Thymus (tissue), 11 donors: ENCODE measurements around the gene PPM1F. TPM values are rescaled to one million over a fixed set of nuclear protein-coding genes. Genes with fewer than 3 reads are reported as not detected.

Experiments used
- DNase-seq, 9 donors: peaks; one replicate each; pipeline ENCODE4 v3.0.0-alpha.2; 2013; ENCODE audit warnings: low spot score in 9 of 9, low read depth in 6 of 9, missing footprints in 1 of 9
- H3K27ac ChIP-seq, 2 donors: one replicate each; pipeline ENCODE4 v1.5.1; 2013; ENCODE audit warnings: control low read depth in 1 of 2, low read depth in 1 of 2, low read length in 1 of 2, mild to moderate bottlenecking in 1 of 2, moderate library complexity in 1 of 2
- H3K27me3 ChIP-seq, 2 donors: one replicate each; pipeline ENCODE4 v1.5.1; 2013; ENCODE audit warnings: low read length in 1 of 2; ENCODE audit not compliant: control insufficient read depth in 2 of 2, insufficient read depth in 1 of 2
- H3K36me3 ChIP-seq, 2 donors: one replicate each; pipeline ENCODE4 v1.5.1; 2013; ENCODE audit warnings: low read length in 1 of 2, mild to moderate bottlenecking in 1 of 2, moderate library complexity in 1 of 2; ENCODE audit not compliant: control insufficient read depth in 2 of 2, insufficient read depth in 2 of 2
- H3K4me1 ChIP-seq, 2 donors: one replicate each; pipeline ENCODE4 v1.5.1; 2013; ENCODE audit warnings: low read length in 2 of 2; ENCODE audit not compliant: control insufficient read depth in 2 of 2, insufficient read depth in 2 of 2
- H3K4me3 ChIP-seq, 2 donors: one replicate each; pipeline ENCODE4 v1.5.1; 2013; ENCODE audit warnings: low read length in 2 of 2, control low read depth in 1 of 2, mild to moderate bottlenecking in 1 of 2
- H3K9me3 ChIP-seq, 2 donors: one replicate each; pipeline ENCODE4 v1.5.1; 2013; ENCODE audit warnings: low read length in 1 of 2, mild to moderate bottlenecking in 1 of 2; ENCODE audit not compliant: control insufficient read depth in 2 of 2, insufficient read depth in 1 of 2
- WGBS: extraction: QIAGEN DNeasy Blood & Tissue Kit; methylation state at CpG from one replicate; pipeline ENCODE4 v1.1.7; 2013; 5-methylcytosine and 5-hydroxymethylcytosine counted together
- polyA plus RNA-seq: library from polyadenylated mRNA; stranded (reverse); fragments of 200-250 nt; gene quantifications from one replicate; pipeline ENCODE4 v1.2.3, GENCODE V29; 2013
- total RNA-seq: library from RNA; stranded (reverse); fragments of 120-200 nt; gene quantifications from one replicate; pipeline ENCODE4 v1.2.4, GENCODE V29; 2013
- donor health status: healthy.

PPM1F gene
- total and polyA plus RNA-seq, 2 donors = 10.5 to 13.0 TPM

- 96% methylated on average over 16 of the region's 16 CpGs for WGBS
- peaks cover 2 to 5% of the 10 kb centered on the region in 2 donors for H3K36me3 ChIP-seq
- no peak for DNase-seq
These were observed 32.1 kb downstream of the PPM1F start for GRCh38 chr22:21920341-21921183.

GRCh38 chr22:21919526-21920307, 32.9 kb downstream of the PPM1F start:
- Histone ChIP-seq H3K4me1 (no peaks in the 10 kb centered on the region), H3K27ac (no peak overlapping the region), H3K4me3 (no peak overlapping the region), H3K9me3 (no peaks in the 10 kb centered on the region), H3K27me3 (no peaks in the 10 kb centered on the region), H3K36me3 (peaks cover 2 to 5% of the 10 kb centered on the region in 2 donors)
- WGBS = 97% methylated on average over 20 of the region's 20 CpGs
- DNase-seq = no peak

More at GRCh38 chr22:21920341-21921183, 32.1 kb downstream of the PPM1F start:
- no peak overlapping the region for H3K27ac ChIP-seq
- no peak overlapping the region for H3K4me3 ChIP-seq
- no peaks in the 10 kb centered on the region for H3K27me3 ChIP-seq
- H3K9me3 ChIP-seq = no peaks in the 10 kb centered on the region
- no peaks in the 10 kb centered on the region for H3K4me1 ChIP-seq

GRCh38 chr22:21918466-21919185, 34.0 kb downstream of the PPM1F start:
- 97% methylated on average over 12 of the region's 12 CpGs for WGBS
- peaks cover 2 to 5% of the 10 kb centered on the region in 2 donors for H3K36me3 ChIP-seq
- DNase-seq = no peak

GRCh38 chr22:21917959-21918261, 34.7 kb downstream of the PPM1F start:
- Histone ChIP-seq H3K36me3 (peaks cover 2 to 3% of the 10 kb centered on the region in 2 donors), H3K27me3 (no peaks in the 10 kb centered on the region), H3K4me1 (no peaks in the 10 kb centered on the region), H3K9me3 (no peaks in the 10 kb centered on the region), H3K4me3 (no peak overlapping the region), H3K27ac (no peak overlapping the region)
- DNase-seq = no peak
- 96% methylated on average over 6 of the region's 6 CpGs for WGBS

More at GRCh38 chr22:21918466-21919185, 34.0 kb downstream of the PPM1F start:
- Histone ChIP-seq H3K9me3 (no peaks in the 10 kb centered on the region), H3K4me1 (no peaks in the 10 kb centered on the region), H3K27me3 (no peaks in the 10 kb centered on the region), H3K4me3 (no peak overlapping the region), H3K27ac (no peak overlapping the region)

- H3K36me3 ChIP-seq = peaks cover 0 to 2% of the 10 kb centered on the region in 2 donors
- no peak for DNase-seq
These were observed 35.3 kb downstream of the PPM1F start for GRCh38 chr22:21917181-21917958.

GRCh38 chr22:21916309-21916918, 36.2 kb downstream of the PPM1F start:
- Histone ChIP-seq H3K27me3 (no peaks in the 10 kb centered on the region), H3K4me3 (no peak overlapping the region), H3K27ac (no peak overlapping the region), H3K9me3 (no peaks in the 10 kb centered on the region), H3K4me1 (no peaks in the 10 kb centered on the region), H3K36me3 (peaks cover 0 to 2% of the 10 kb centered on the region in 2 donors)
- no peak for DNase-seq
- WGBS = 98% methylated on average over 4 of the region's 4 CpGs

More at GRCh38 chr22:21917181-21917958, 35.3 kb downstream of the PPM1F start:
- no peaks in the 10 kb centered on the region for H3K27me3 ChIP-seq
- no peaks in the 10 kb centered on the region for H3K4me1 ChIP-seq
- no peak overlapping the region for H3K27ac ChIP-seq
- H3K4me3 ChIP-seq = no peak overlapping the region
- 92% methylated on average over 17 of the region's 17 CpGs for WGBS
- no peaks in the 10 kb centered on the region for H3K9me3 ChIP-seq

- no peak overlapping the region for H3K4me3 ChIP-seq
- H3K9me3 ChIP-seq = no peaks in the 10 kb centered on the region
- no peak overlapping the region for H3K27ac ChIP-seq
- no peaks in the 10 kb centered on the region for H3K4me1 ChIP-seq
- DNase-seq = no peak
- H3K36me3 ChIP-seq = peaks cover 0 to 2% of the 10 kb centered on the region in 2 donors
- 96% methylated on average over 4 of the region's 4 CpGs for WGBS
- H3K27me3 ChIP-seq = no peaks in the 10 kb centered on the region
These were observed 36.9 kb downstream of the PPM1F start for GRCh38 chr22:21915624-21916308.
